Activated B cell treated with CpG ODN at 0.5 μM for 24 hours (primary cell): Measurements from ENCODE around the gene PRR20G. TPM values are rescaled to one million over a fixed set of nuclear protein-coding genes. Genes with fewer than 3 reads are reported as not detected.
"Not testable (repeated sequence)": the region's sequence is repeated elsewhere in the genome, so short reads cannot be mapped to it uniquely, and the experiment has no call there.

ENCODE experiments used
- ATAC-seq: fragments of 200-7000 bp; cut with Tn5 transposase; one replicate; pipeline ENCODE4 v1.10.0; 2021; ENCODE audit warnings: low read depth, mild to moderate bottlenecking, moderate library complexity
- CTCF ChIA-PET: fragments of 350-600 bp; sonication (Branson Sonifier 250); formaldehyde crosslinking; loops from one replicate; lab custom pipeline; 2021; ENCODE audit warnings: antibody characterized with exemption; lab: Charles Lee
- POLR2A ChIA-PET: fragments of 350-600 bp; sonication (Branson Sonifier 250); formaldehyde crosslinking; loops from one replicate; lab custom pipeline; 2021; ENCODE audit warnings: antibody characterized with exemption; lab: Charles Lee
- DNase-seq: peaks from one replicate; pipeline ENCODE4 v3.0.0; 2022
- H3K27ac Mint-ChIP-seq: one replicate; pipeline ENCODE4 v1.8.0; 2020; ENCODE audit warnings: mixed read lengths
- H3K27me3 Mint-ChIP-seq: one replicate; pipeline ENCODE4 v1.8.0; 2021; ENCODE audit warnings: mixed read lengths
- H3K36me3 Mint-ChIP-seq: one replicate; pipeline ENCODE4 v1.8.0; 2021; ENCODE audit warnings: low read depth, mixed read lengths
- H3K4me1 Mint-ChIP-seq: one replicate; pipeline ENCODE4 v1.8.0; 2021; ENCODE audit warnings: mixed read lengths
- H3K4me3 Mint-ChIP-seq: one replicate; pipeline ENCODE4 v1.8.0; 2020; ENCODE audit warnings: mild to moderate bottlenecking, mixed read lengths
- H3K9me3 Mint-ChIP-seq: one replicate; pipeline ENCODE4 v1.8.0; 2020; ENCODE audit warnings: mixed read lengths
- intact Hi-C: fragments of 100-400 bp; cut with micrococcal nuclease; formaldehyde crosslinking; loops from one replicate; pipeline ENCODE4 v1.15.1; 2024
- total RNA-seq: library from RNA; stranded (reverse); gene quantifications from 2 replicates; pipeline ENCODE4 v1.2.3, GENCODE V29; 2022
- TF ChIP-seq, protein P1 (sequence below): fragments of 200-600 bp; IDR thresholded peaks from one replicate; pipeline ENCODE4 v1.8.0; 2022; ENCODE audit warnings: antibody characterized with exemption, mild to moderate bottlenecking

The PRR20G gene
- total RNA-seq, 1 donor from 2014 or later, result not detected

DNA sequence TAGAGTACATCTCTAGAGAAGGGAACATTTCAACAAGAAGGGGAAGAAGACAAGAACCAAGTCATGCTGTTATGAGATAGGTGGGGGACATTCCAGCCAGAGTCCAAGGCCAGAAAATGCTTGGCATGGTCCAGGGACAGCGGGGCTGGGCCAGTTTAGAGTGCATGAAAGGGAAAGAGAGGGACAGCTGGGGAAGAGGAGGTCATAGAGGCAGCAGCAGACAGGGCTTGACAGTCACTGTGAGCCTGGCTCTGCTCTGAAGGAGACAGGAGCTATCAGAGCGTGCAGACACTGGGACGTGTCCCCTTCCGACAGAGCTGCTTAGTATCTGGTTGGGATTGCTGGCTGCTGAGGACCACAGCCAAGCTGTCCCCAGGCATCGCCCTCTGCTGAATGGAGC is 35.7 kb upstream of the PRR20G start:
- Mint-ChIP-seq H3K36me3 (no peaks in the 10 kb centered on the region), H3K27me3 (peaks cover 4% of the 10 kb centered on the region), H3K27ac (no peak overlapping the region), H3K9me3 (peaks cover 12% of the 10 kb centered on the region), H3K4me1 (no peaks in the 10 kb centered on the region), H3K4me3 (no peak overlapping the region)
- ATAC-seq, result no peak
- no peak for DNase-seq
- intact Hi-C loops, result no loop called here
- ChIA-PET POLR2A (no interaction called here), CTCF (no interaction called here)
- TF ChIP-seq, protein P1, sequence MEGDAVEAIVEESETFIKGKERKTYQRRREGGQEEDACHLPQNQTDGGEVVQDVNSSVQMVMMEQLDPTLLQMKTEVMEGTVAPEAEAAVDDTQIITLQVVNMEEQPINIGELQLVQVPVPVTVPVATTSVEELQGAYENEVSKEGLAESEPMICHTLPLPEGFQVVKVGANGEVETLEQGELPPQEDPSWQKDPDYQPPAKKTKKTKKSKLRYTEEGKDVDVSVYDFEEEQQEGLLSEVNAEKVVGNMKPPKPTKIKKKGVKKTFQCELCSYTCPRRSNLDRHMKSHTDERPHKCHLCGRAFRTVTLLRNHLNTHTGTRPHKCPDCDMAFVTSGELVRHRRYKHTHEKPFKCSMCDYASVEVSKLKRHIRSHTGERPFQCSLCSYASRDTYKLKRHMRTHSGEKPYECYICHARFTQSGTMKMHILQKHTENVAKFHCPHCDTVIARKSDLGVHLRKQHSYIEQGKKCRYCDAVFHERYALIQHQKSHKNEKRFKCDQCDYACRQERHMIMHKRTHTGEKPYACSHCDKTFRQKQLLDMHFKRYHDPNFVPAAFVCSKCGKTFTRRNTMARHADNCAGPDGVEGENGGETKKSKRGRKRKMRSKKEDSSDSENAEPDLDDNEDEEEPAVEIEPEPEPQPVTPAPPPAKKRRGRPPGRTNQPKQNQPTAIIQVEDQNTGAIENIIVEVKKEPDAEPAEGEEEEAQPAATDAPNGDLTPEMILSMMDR, result no peak

DNA sequence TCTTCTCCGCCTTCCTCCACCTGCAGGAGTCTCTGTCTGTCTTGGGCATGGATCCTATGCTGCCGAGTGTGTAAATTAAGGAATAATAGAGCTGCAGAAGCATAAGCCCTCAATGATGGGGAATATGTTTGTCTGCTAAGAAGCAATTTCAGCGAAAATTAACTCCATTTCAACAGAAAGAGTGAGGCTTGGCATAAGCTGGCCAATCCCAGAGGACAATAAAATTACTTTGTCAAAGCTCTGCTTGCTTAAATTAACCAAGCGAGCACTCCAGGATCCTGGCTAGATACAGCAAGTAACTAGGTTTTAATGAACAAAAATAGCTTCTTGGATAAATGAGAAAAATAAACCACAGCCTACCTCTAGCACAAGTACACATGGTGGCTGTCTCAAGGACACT is 33.5 kb upstream of the PRR20G start:
- ATAC-seq (no peak), DNase-seq (no peak)
- H3K4me1 Mint-ChIP-seq, result no peaks in the 10 kb centered on the region
- H3K9me3 Mint-ChIP-seq, result peaks cover 8% of the 10 kb centered on the region
- H3K4me3 Mint-ChIP-seq, result no peak overlapping the region
- no peaks in the 10 kb centered on the region for H3K36me3 Mint-ChIP-seq
- ChIA-PET CTCF (no interaction called here), POLR2A (no interaction called here)
- intact Hi-C loops, result no loop called here
- TF ChIP-seq, protein P1, result no peak
- no peak overlapping the region for H3K27ac Mint-ChIP-seq
- H3K27me3 Mint-ChIP-seq, result no peaks in the 10 kb centered on the region

DNA sequence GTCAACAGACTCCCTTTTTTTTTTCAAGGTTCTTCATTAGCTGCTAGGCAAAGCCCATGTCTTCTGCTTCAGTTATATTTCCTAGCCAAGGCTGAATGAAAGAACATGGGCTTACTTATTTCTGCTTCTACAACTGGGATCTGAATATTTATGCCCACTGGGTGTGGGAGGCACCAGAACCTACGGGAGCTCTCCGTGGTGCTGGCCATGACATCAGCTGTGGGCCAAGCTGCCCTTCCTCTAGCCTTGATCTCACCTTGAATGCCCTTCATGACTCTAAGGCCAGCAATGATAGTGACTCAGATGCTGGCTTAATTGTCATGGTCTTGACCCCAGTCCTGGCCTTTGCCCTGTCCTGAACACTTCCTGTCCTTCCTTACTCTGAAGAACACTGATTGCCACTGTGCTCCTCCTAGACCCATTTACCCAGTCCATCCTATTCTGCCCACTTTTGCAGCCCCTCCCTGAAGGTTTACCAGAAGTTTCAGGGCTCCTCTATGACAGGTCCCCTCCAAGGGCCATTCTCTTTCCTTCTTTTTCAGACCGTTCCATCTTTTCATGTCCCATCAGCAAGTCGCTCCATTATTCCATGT is 32.8 kb upstream of the PRR20G start:
- no peaks in the 10 kb centered on the region for H3K4me1 Mint-ChIP-seq
- TF ChIP-seq, protein P1, result no peak
- ChIA-PET POLR2A (no interaction called here), CTCF (no interaction called here)
- no peak overlapping the region for H3K27ac Mint-ChIP-seq
- no peaks in the 10 kb centered on the region for H3K36me3 Mint-ChIP-seq
- no peaks in the 10 kb centered on the region for H3K27me3 Mint-ChIP-seq
- intact Hi-C loops, result no loop called here
- H3K4me3 Mint-ChIP-seq, result no peak overlapping the region
- peaks cover 5% of the 10 kb centered on the region for H3K9me3 Mint-ChIP-seq
- DNase-seq, result no peak
- no peak for ATAC-seq

DNA sequence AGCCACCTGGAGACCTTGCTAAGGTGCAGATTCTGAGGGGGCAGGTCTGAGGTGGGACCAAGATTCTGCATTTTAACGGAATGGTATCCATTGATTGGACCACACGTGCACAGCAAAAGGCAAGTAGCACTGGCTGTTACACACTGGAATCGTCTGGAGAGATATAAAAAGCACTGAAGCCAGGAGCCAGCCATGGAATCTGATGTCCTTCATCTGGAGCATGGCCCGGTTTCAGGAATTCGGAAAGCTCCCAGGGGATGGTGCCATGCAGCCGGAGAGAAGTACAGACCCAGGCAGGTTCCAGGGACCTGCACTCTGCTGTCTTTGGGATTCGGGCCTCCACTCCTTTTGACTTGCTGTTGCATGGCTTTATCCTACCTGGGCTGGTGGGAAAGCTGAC is 28.8 kb upstream of the PRR20G start:
- Mint-ChIP-seq H3K9me3 (peaks cover 4% of the 10 kb centered on the region), H3K4me1 (no peaks in the 10 kb centered on the region), H3K4me3 (no peak overlapping the region), H3K27me3 (peaks cover 2% of the 10 kb centered on the region), H3K27ac (no peak overlapping the region), H3K36me3 (no peaks in the 10 kb centered on the region)
- ChIA-PET CTCF (no interaction called here), POLR2A (no interaction called here)
- intact Hi-C loops, result no loop called here
- no peak for DNase-seq
- TF ChIP-seq, protein P1, result no peak
- ATAC-seq, result no peak

DNA sequence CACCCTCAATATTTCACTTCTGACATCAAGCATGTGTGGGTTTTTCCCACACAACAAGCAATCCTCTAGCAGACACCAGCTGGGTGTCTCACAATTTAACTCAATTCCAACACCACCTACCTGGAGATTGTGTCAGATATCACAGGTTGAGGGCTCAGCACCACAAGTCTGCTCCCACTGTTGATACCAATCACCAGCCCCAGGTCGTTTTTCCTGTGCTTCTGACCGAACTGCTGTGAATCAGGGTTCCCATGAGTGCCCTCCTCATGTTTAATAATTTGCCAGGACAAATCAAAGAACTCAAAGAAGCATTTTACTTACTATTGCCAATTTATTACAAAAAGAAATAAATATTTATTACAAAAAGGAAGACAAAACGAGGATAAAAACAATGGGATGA is 25.0 kb upstream of the PRR20G start:
- Mint-ChIP-seq H3K27me3 (peaks cover 4% of the 10 kb centered on the region), H3K4me1 (no peaks in the 10 kb centered on the region), H3K36me3 (no peaks in the 10 kb centered on the region), H3K27ac (no peak overlapping the region), H3K9me3 (no peaks in the 10 kb centered on the region), H3K4me3 (no peak overlapping the region)
- ATAC-seq, result no peak
- intact Hi-C loops, result no loop called here
- ChIA-PET CTCF (no interaction called here), POLR2A (no interaction called here)
- TF ChIP-seq, protein P1, result no peak
- DNase-seq, result no peak

DNA sequence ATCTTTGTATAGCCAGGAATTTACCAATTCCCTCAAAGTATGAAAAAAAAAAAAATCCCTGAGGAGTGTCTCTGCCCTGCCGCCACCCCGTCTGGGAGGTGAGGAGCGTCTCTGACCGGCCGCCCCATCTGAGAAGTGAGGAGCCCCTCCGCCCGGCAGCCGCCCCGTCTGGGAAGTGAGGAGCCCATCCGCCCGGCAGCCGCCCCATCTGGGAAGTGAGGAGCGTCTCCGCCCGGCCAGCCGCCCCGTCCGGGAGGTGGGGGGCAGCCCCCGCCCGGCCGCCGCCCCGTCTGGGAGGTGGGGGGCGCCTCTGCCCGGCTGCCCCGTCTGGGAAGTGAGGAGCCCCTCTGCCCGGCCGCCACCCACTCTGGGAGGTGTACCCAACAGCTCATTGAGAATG is 21.0 kb upstream of the PRR20G start:
- H3K27ac Mint-ChIP-seq, POLR2A ChIA-PET, H3K36me3 Mint-ChIP-seq, H3K4me1 Mint-ChIP-seq, H3K4me3 Mint-ChIP-seq, ATAC-seq, intact Hi-C loops, DNase-seq, CTCF ChIA-PET, H3K9me3 Mint-ChIP-seq: not testable (repeated sequence)
- peaks cover 11% of the 10 kb centered on the region for H3K27me3 Mint-ChIP-seq
